ENCODE results near the gene TBX1.

The TBX1 gene

GRCh38 chr22:19802001-19802893 lies 41.7 kb downstream of the TBX1 start:
- DNase-seq = no peak

GRCh38 chr22:19802894-19803735 lies 42.5 kb downstream of the TBX1 start:
- no peak for DNase-seq

- DNase-seq = no peak
Observed at GRCh38 chr22:19803736-19804267, 43.2 kb downstream of the TBX1 start.

- no peak for DNase-seq
Observed at GRCh38 chr22:19805821-19806212, 45.2 kb downstream of the TBX1 start.

GRCh38 chr22:19806213-19807160 lies 45.9 kb downstream of the TBX1 start:
- DNase-seq = no peak

GRCh38 chr22:19807161-19807913 lies 46.8 kb downstream of the TBX1 start:
- DNase-seq = no peak

- DNase-seq = no peak
Observed at GRCh38 chr22:19807914-19808872, 47.6 kb downstream of the TBX1 start.

- no peak for DNase-seq
Observed at GRCh38 chr22:19808873-19809478, 48.4 kb downstream of the TBX1 start.

- DNase-seq = no peak
Observed at GRCh38 chr22:19809741-19810140, 49.2 kb downstream of the TBX1 start.

- DNase-seq = no peak
Observed at GRCh38 chr22:19810381-19811201, 50.0 kb downstream of the TBX1 start.

GRCh38 chr22:19811211-19811621 lies 50.6 kb downstream of the TBX1 start:
- DNase-seq = no peak

- DNase-seq = no peak
Observed at GRCh38 chr22:19811811-19812771, 51.5 kb downstream of the TBX1 start.

- no peak for DNase-seq
Observed at GRCh38 chr22:19812910-19813309, 52.3 kb downstream of the TBX1 start.

- DNase-seq = no peak
Observed at GRCh38 chr22:19814428-19814827, 53.9 kb downstream of the TBX1 start.

GRCh38 chr22:19815093-19815822 lies 54.7 kb downstream of the TBX1 start:
- DNase-seq = no peak

GRCh38 chr22:19815823-19816290 lies 55.3 kb downstream of the TBX1 start:
- DNase-seq = no peak
